HG02938 (cell line): ENCODE results near the gene CSNK1G1.

Experiments used
- ATAC-seq: cut with Tn5 transposase; IDR thresholded peaks from one replicate; pipeline ENCODE4 v1.9.1; 2021; ENCODE audit warnings: mild to moderate bottlenecking, moderate library complexity; ENCODE audit not compliant: unreplicated experiment

Gene CSNK1G1

GRCh38 chr15:64156652-64157331 is 199.2 kb downstream of the CSNK1G1 start:
- ATAC-seq: no peak

- ATAC-seq: no peak
Observed at GRCh38 chr15:64155802-64156651, 199.9 kb downstream of the CSNK1G1 start.

GRCh38 chr15:64153480-64154367 is 202.2 kb downstream of the CSNK1G1 start:
- peak; percentile 60 for ATAC-seq

- peak; percentile 16 for ATAC-seq
Observed at GRCh38 chr15:64152507-64153387, 203.2 kb downstream of the CSNK1G1 start.

GRCh38 chr15:64151727-64152506 is 204.1 kb downstream of the CSNK1G1 start, which contains the start of gene SNX22:
Gene SNX22 (plus strand): TSS chr15:64151731. CDS start chr15:64151776, 45 bp downstream.
- ATAC-seq: no peak

GRCh38 chr15:64149893-64150578 is 205.9 kb downstream of the CSNK1G1 start:
- ATAC-seq: no peak

GRCh38 chr15:64149424-64149823 is 206.5 kb downstream of the CSNK1G1 start:
- ATAC-seq: no peak

GRCh38 chr15:64148581-64148980 is 207.4 kb downstream of the CSNK1G1 start:
- ATAC-seq: no peak

GRCh38 chr15:64148168-64148567 is 207.8 kb downstream of the CSNK1G1 start:
- no peak for ATAC-seq

- no peak for ATAC-seq
Observed at GRCh38 chr15:64146885-64147681, 208.9 kb downstream of the CSNK1G1 start.

GRCh38 chr15:64146520-64146884 is 209.5 kb downstream of the CSNK1G1 start:
- no peak for ATAC-seq

GRCh38 chr15:64146041-64146440 is 209.9 kb downstream of the CSNK1G1 start:
- no peak for ATAC-seq

GRCh38 chr15:64144565-64145281 is 211.2 kb downstream of the CSNK1G1 start:
- ATAC-seq: peak; percentile 71

GRCh38 chr15:64144192-64144564 is 211.8 kb downstream of the CSNK1G1 start:
- peak; percentile 27 for ATAC-seq

GRCh38 chr15:64143276-64143675 is 212.7 kb downstream of the CSNK1G1 start:
- ATAC-seq: no peak

- no peak for ATAC-seq
Observed at GRCh38 chr15:64141798-64142512, 214.0 kb downstream of the CSNK1G1 start.
